ENCODE results near the gene SHPK. TPM values are rescaled to one million over a fixed set of nuclear protein-coding genes. Genes with fewer than 3 reads are reported as not detected.
"Not testable (repeated sequence)": the region's sequence is repeated elsewhere in the genome, so short reads cannot be mapped to it uniquely, and the experiment has no call there.

The SHPK gene
- total RNA-seq, 1 donor from 2014 or later: 4.8 TPM

DNA sequence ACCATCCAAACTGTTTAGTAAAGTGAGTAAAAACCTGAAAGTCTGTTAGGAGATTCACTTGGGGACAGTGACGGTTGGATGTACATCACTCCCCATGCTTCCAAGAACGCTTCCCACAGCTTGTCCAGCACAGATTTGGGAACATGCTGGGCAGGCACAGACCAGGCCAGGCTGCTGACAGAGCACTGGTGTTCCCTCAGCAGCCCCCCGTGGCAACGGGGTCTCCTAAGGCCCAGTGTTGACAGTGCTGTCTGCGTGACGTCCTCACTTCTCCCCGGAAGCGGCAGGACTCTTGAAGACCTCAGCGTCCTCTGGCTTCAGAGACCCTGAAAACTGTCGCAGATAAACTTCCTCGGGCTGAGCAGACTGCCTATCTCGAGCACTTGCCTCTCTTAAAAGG is 69.5 kb downstream of the SHPK start:
- intact Hi-C loops (cut with DNase I): no loop called here
- no peak for DNase-seq (ENCODE audit: low spot score)

- intact Hi-C loops (cut with DNase I): no loop called here
- DNase-seq (ENCODE audit: low spot score): no peak
Measured at GRCh38 chr17:3565143-3565542, 70.9 kb downstream of the SHPK start.

DNA sequence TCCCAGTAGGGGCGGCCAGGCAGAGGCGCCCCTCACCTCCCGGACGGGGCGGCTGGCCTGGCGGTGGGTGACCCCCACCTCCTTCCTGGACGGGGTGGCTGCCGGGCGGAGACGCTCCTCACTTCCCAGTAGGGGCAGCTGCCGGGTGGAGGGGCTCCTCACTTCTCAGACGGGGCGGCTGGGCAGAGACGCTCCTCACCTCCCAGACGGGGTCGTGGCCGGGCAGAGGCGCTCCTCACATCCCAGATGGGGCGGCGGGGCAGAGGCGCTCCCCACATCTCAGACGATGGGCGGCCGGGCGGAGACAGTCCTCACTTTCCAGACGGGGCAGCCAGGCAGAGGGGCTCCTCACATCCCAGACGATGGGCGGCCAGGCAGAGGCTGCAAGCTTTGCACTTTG is 71.8 kb downstream of the SHPK start:
- DNase-seq (ENCODE audit: low spot score); intact Hi-C loops (cut with DNase I): not testable (repeated sequence)

GRCh38 chr17:3559270-3559645 is 76.8 kb downstream of the SHPK start:
- intact Hi-C loops (cut with DNase I): no loop called here
- no peak for DNase-seq (ENCODE audit: low spot score)

DNA sequence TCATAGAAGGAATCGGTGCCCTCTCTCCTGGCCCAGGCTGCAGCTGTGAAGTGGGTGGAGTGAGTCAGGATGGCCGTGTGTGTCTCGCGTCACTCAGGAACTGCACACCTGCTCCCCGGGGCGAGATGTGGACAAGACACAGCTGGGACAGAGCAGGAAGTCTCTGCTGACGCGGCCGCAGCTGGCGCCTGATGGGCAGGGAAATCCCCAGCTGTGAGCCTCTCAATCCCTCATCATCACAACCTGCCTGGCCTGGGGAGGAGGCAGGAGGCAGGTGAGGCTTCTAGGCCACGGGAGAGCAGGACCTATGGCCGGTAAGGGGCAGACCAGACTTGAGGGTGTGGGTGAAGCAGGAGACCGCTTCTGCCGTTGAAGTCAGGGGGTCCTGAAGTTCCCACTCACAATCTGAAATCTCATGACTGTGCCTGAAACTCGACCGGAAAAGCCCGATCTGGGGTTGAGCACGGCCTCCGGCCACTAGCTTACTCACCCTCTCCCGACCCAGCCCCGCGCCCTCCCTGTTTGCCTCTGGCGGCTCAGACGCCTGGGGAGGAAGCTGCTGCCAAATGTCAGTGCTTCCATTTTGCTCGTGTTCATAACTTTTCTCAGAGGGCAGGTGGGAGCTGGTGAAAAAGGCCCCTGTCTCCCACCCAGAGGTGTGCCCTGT is 77.3 kb downstream of the SHPK start:
- intact Hi-C loops (cut with DNase I): no loop called here
- DNase-seq (ENCODE audit: low spot score): no peak

Other genes with a start within 250 kb of the SHPK start
- not detected for gene OR3A2, start 249.9 kb downstream of the SHPK start, total RNA-seq
- gene OR1E1, start 237.8 kb downstream of the SHPK start, total RNA-seq: not detected
- gene OR3A3, start 224.9 kb downstream of the SHPK start, total RNA-seq: not detected
- gene OR1E2, start 202.4 kb downstream of the SHPK start, total RNA-seq: not detected
- not detected for gene SPATA22, start 164.4 kb downstream of the SHPK start, total RNA-seq
- 0.94 TPM for gene ASPA, start 160.3 kb downstream of the SHPK start, total RNA-seq
- 1.0 TPM for gene TRPV3, start 78.4 kb downstream of the SHPK start, total RNA-seq
- gene TRPV1, start 26.8 kb downstream of the SHPK start, total RNA-seq: 4.8 TPM
- gene CTNS, start 510 bp upstream of the SHPK start, total RNA-seq: 6.4 TPM
- gene TAX1BP3, start 32.3 kb upstream of the SHPK start, total RNA-seq: 158 TPM
- 54.0 TPM for gene EMC6, start 32.6 kb upstream of the SHPK start, total RNA-seq
- 37.9 TPM for gene P2RX5, start 59.9 kb upstream of the SHPK start, total RNA-seq
- 0.30 TPM for gene HASPIN, start 87.7 kb upstream of the SHPK start, total RNA-seq
- gene ITGAE, start 164.9 kb upstream of the SHPK start, total RNA-seq: 20.3 TPM
- 32.8 TPM for gene NCBP3, start 210.0 kb upstream of the SHPK start, total RNA-seq